Cardiac fibroblast (primary cell): ENCODE measurements around the gene NCOR2.
A peak's percentile ranks its signal among the peaks of the same experiment; 100 is the strongest.

Experiments used
- DNase-seq, 2 donors: peaks; one replicate each; pipeline versions ENCODE4 v3.0.0 to v3.0.0-alpha.2; 2010; ENCODE audit warnings: low read depth in 2 of 2
- H3K4me3 ChIP-seq, 2 donors: replicated peaks in 1 of 2; 1 replicate in 1 of 2; 2 replicates in 1 of 2; pipeline ENCODE4 v1.5.1; 2011; ENCODE audit warnings: low read depth in 2 of 2, low read length in 2 of 2, mild to moderate bottlenecking in 2 of 2, moderate library complexity in 1 of 2
- CTCF ChIP-seq: IDR thresholded peaks from one replicate; pipeline ENCODE4 v1.5.1; 2011; ENCODE audit warnings: low read depth, mild to moderate bottlenecking, low read length, inconsistent platforms

Gene NCOR2

GRCh38 chr12:124569375-124570148 lies 2.1 kb upstream of the NCOR2 start:
- H3K4me3 ChIP-seq, result no peak overlapping the region
- no peak for DNase-seq
- TF ChIP-seq CTCF, result no peak

GRCh38 chr12:124568431-124569374 lies 1.3 kb upstream of the NCOR2 start:
- no peak overlapping the region for H3K4me3 ChIP-seq
- TF ChIP-seq CTCF, result peak; percentile 67
- peak; percentile 93 to 97 for DNase-seq

GRCh38 chr12:124567673-124568373 lies 411 bp upstream of the NCOR2 start:
- peak; percentile 97 to 99 for DNase-seq
- H3K4me3 ChIP-seq, result peak overlapping the region in 1 of 2 donors; percentile 18
- no peak for TF ChIP-seq CTCF

GRCh38 chr12:124566161-124566996 lies 1.0 kb downstream of the NCOR2 start:
- peak; percentile 70 to 79 for DNase-seq
- no peak for TF ChIP-seq CTCF
- peak overlapping the region; percentile 92 to 95 for H3K4me3 ChIP-seq

- peak overlapping the region; percentile 92 to 95 for H3K4me3 ChIP-seq
- no peak for DNase-seq
- no peak for TF ChIP-seq CTCF
Observed at GRCh38 chr12:124565656-124566160, 1.7 kb downstream of the NCOR2 start.
